Naive thymus-derived CD8-positive, alpha-beta T cell (primary cell): ENCODE data around the gene UQCC5. TPM values are rescaled to one million over a fixed set of nuclear protein-coding genes. Genes with fewer than 3 reads are reported as not detected.

Experiments
- ATAC-seq, 2 donors: fragments of 150-1000 bp; cut with Tn5 transposase in 1 of 2; sonication (Bioruptor Pico), chemical (Tn5 transposase) in 1 of 2; 1 replicate in 1 of 2; 2 replicates in 1 of 2; pipeline ENCODE4 v1.10.0; 2021; ENCODE audit warnings: mild to moderate bottlenecking in 2 of 2, moderate library complexity in 2 of 2
- POLR2A ChIA-PET: fragments of 350-600 bp; sonication (Branson Sonifier 250); formaldehyde crosslinking; loops from one replicate; lab custom pipeline; 2021; ENCODE audit warnings: antibody characterized with exemption; lab: Charles Lee
- DNase-seq, 10 donors: peaks; one replicate each; pipeline versions ENCODE4 v3.0.0 to v3.0.0-alpha.2; 2020 to 2022
- H3K27ac Mint-ChIP-seq, 10 donors: one replicate each; pipeline ENCODE4 v1.8.0; 2020 to 2022; ENCODE audit warnings: mild to moderate bottlenecking in 10 of 10, mixed read lengths in 10 of 10, moderate library complexity in 4 of 10, inconsistent platforms in 1 of 10
- H3K27me3 Mint-ChIP-seq, 5 donors: one replicate each; pipeline ENCODE4 v1.8.0; 2021 to 2022; ENCODE audit warnings: mixed read lengths in 5 of 5
- H3K36me3 Mint-ChIP-seq, 3 donors: one replicate each; pipeline ENCODE4 v1.8.0; 2020 to 2022; ENCODE audit warnings: mixed read lengths in 3 of 3, mild to moderate bottlenecking in 2 of 3, inconsistent platforms in 1 of 3
- H3K4me1 Mint-ChIP-seq, 4 donors: one replicate each; pipeline ENCODE4 v1.8.0; 2021 to 2022; ENCODE audit warnings: mixed read lengths in 4 of 4
- H3K4me3 Mint-ChIP-seq, 10 donors: one replicate each; pipeline ENCODE4 v1.8.0; 2020 to 2022; ENCODE audit warnings: mild to moderate bottlenecking in 10 of 10, mixed read lengths in 10 of 10, moderate library complexity in 6 of 10, inconsistent platforms in 1 of 10
- H3K9me3 Mint-ChIP-seq, 9 donors: one replicate each; pipeline ENCODE4 v1.8.0; 2020 to 2022; ENCODE audit warnings: mixed read lengths in 9 of 9, mild to moderate bottlenecking in 3 of 9, inconsistent platforms in 1 of 9, moderate library complexity in 1 of 9
- polyA plus RNA-seq, 3 donors: library from polyadenylated mRNA; unstranded; fragments of 300-500 nt; fragmentation: Illumina TruSeq; gene quantifications; one replicate each; pipeline ENCODE4 v1.2.3, GENCODE V29; 2021
- total RNA-seq, 8 experiments: library from RNA in 2 of 8; stranded (reverse) in 2 of 8; gene quantifications; one replicate each; pipeline ENCODE4 v1.2.3 and lab custom pipeline; 2021 to 2026

Gene UQCC5
- total and polyA plus RNA-seq, 5 experiments from 2014 or later = 9.7 to 35.1 (median 29.1) TPM

GRCh38 chr3:52494886-52495495 is 41.4 kb upstream of the UQCC5 start, which contains the start of gene STAB1:
TSS of gene STAB1 (plus strand) at chr3:52495338. CDS start at chr3:52495414, 76 bp downstream.
- peaks cover 0 to 2% (median 0%) of the 10 kb centered on the region in 5 donors for H3K27me3 Mint-ChIP-seq
- DNase-seq (no peak), ATAC-seq (peak; percentile 29 to 39)
- peaks cover 4 to 17% (median 9%) of the 10 kb centered on the region in 4 donors for H3K4me1 Mint-ChIP-seq
- H3K27ac Mint-ChIP-seq = peak within 1 kb of the TSS in 5 of 10 donors; percentile 16 to 92 (median 69)
- peaks cover 0 to 20% (median 2%) of the 10 kb centered on the region in 3 donors for H3K36me3 Mint-ChIP-seq
- peak within 1 kb of the TSS in 4 of 10 donors; percentile 26 to 58 (median 32) for H3K4me3 Mint-ChIP-seq
- POLR2A ChIA-PET = no interaction called here
- no peaks in the 10 kb centered on the region for H3K9me3 Mint-ChIP-seq

- POLR2A ChIA-PET = no interaction called here
- ATAC-seq (no peak), DNase-seq (no peak)
- H3K27ac Mint-ChIP-seq = no peak overlapping the region
- no peaks in the 10 kb centered on the region for H3K9me3 Mint-ChIP-seq
- no peak overlapping the region for H3K4me3 Mint-ChIP-seq
- H3K36me3 Mint-ChIP-seq = peaks cover 0 to 16% (median 0%) of the 10 kb centered on the region in 3 donors
- H3K4me1 Mint-ChIP-seq = peaks cover 4 to 17% (median 9%) of the 10 kb centered on the region in 4 donors
- H3K27me3 Mint-ChIP-seq = peaks cover 0 to 2% (median 0%) of the 10 kb centered on the region in 5 donors
These were observed 40.4 kb upstream of the UQCC5 start for GRCh38 chr3:52495777-52496602.

- peak in 1 of 10 donors; percentile 27 for DNase-seq
- Mint-ChIP-seq H3K4me3 (no peak overlapping the region), H3K4me1 (peaks cover 4 to 17% (median 9%) of the 10 kb centered on the region in 4 donors), H3K27ac (peak overlapping the region in 1 of 10 donors; percentile 56), H3K9me3 (no peaks in the 10 kb centered on the region), H3K27me3 (peaks cover 0 to 2% (median 0%) of the 10 kb centered on the region in 5 donors), H3K36me3 (no peaks in the 10 kb centered on the region)
- no peak for ATAC-seq
- POLR2A ChIA-PET = no interaction called here
These were observed 38.0 kb upstream of the UQCC5 start for GRCh38 chr3:52498137-52499054.

GRCh38 chr3:52501046-52501445 is 35.4 kb upstream of the UQCC5 start:
- POLR2A ChIA-PET = no interaction called here
- H3K27me3 Mint-ChIP-seq = peaks cover 0 to 2% (median 0%) of the 10 kb centered on the region in 5 donors

GRCh38 chr3:52502001-52502400 is 34.4 kb upstream of the UQCC5 start:
- Mint-ChIP-seq H3K27ac (no peak overlapping the region), H3K27me3 (peaks cover 0 to 2% (median 0%) of the 10 kb centered on the region in 5 donors), H3K9me3 (no peaks in the 10 kb centered on the region), H3K4me1 (peaks cover 0 to 13% (median 2%) of the 10 kb centered on the region in 4 donors), H3K36me3 (no peaks in the 10 kb centered on the region), H3K4me3 (no peak overlapping the region)
- ATAC-seq (no peak), DNase-seq (no peak)
- POLR2A ChIA-PET = interaction anchor here (1.0 kb wide), 1 partner anchor 34 kb away, joined by 3 read pairs; the partner anchor contains the start of gene UQCC5

More at GRCh38 chr3:52501046-52501445, 35.4 kb upstream of the UQCC5 start:
- H3K9me3 Mint-ChIP-seq = no peaks in the 10 kb centered on the region
- no peak for DNase-seq
- no peak overlapping the region for H3K4me3 Mint-ChIP-seq
- H3K4me1 Mint-ChIP-seq = peaks cover 0 to 13% (median 2%) of the 10 kb centered on the region in 4 donors
- H3K36me3 Mint-ChIP-seq = no peaks in the 10 kb centered on the region
- H3K27ac Mint-ChIP-seq = no peak overlapping the region
- ATAC-seq = no peak

- Mint-ChIP-seq H3K4me3 (no peak overlapping the region), H3K36me3 (no peaks in the 10 kb centered on the region), H3K4me1 (peaks cover 0 to 13% (median 2%) of the 10 kb centered on the region in 4 donors), H3K27ac (no peak overlapping the region), H3K27me3 (no peaks in the 10 kb centered on the region), H3K9me3 (no peaks in the 10 kb centered on the region)
- ATAC-seq = no peak
- POLR2A ChIA-PET = interaction anchor here (1.0 kb wide), 1 partner anchor 33 kb away, joined by 3 read pairs; the partner anchor contains the start of gene UQCC5
- DNase-seq = no peak
These were observed 33.5 kb upstream of the UQCC5 start for GRCh38 chr3:52502808-52503350.

GRCh38 chr3:52503788-52504424 is 32.5 kb upstream of the UQCC5 start:
- Mint-ChIP-seq H3K4me3 (no peak overlapping the region), H3K36me3 (no peaks in the 10 kb centered on the region), H3K9me3 (no peaks in the 10 kb centered on the region), H3K4me1 (peaks cover 0 to 4% (median under 1%) of the 10 kb centered on the region in 4 donors), H3K27ac (no peak overlapping the region), H3K27me3 (no peaks in the 10 kb centered on the region)
- DNase-seq = no peak
- no peak for ATAC-seq
- POLR2A ChIA-PET = interaction anchor here (0.6 kb wide), 1 partner anchor 590 kb away, joined by 4 read pairs; no protein-coding TSS in a partner anchor

- ATAC-seq (no peak), DNase-seq (no peak)
- H3K27ac Mint-ChIP-seq = no peak overlapping the region
- H3K4me1 Mint-ChIP-seq = no peaks in the 10 kb centered on the region
- POLR2A ChIA-PET = no interaction called here
- no peaks in the 10 kb centered on the region for H3K36me3 Mint-ChIP-seq
- no peak overlapping the region for H3K4me3 Mint-ChIP-seq
- no peaks in the 10 kb centered on the region for H3K27me3 Mint-ChIP-seq
- no peaks in the 10 kb centered on the region for H3K9me3 Mint-ChIP-seq
These were observed 31.4 kb upstream of the UQCC5 start for GRCh38 chr3:52504977-52505376.

- H3K27ac Mint-ChIP-seq = no peak overlapping the region
These were observed 30.0 kb upstream of the UQCC5 start for GRCh38 chr3:52506266-52506966.

GRCh38 chr3:52507359-52507758 is 29.0 kb upstream of the UQCC5 start:
- H3K27me3 Mint-ChIP-seq = no peaks in the 10 kb centered on the region
- DNase-seq (no peak), ATAC-seq (no peak)
- no peak overlapping the region for H3K27ac Mint-ChIP-seq
- POLR2A ChIA-PET = no interaction called here
- no peak overlapping the region for H3K4me3 Mint-ChIP-seq
- no peaks in the 10 kb centered on the region for H3K9me3 Mint-ChIP-seq
- no peaks in the 10 kb centered on the region for H3K4me1 Mint-ChIP-seq
- H3K36me3 Mint-ChIP-seq = no peaks in the 10 kb centered on the region

More at GRCh38 chr3:52506266-52506966, 30.0 kb upstream of the UQCC5 start:
- no peak for DNase-seq
- no peaks in the 10 kb centered on the region for H3K4me1 Mint-ChIP-seq
- H3K4me3 Mint-ChIP-seq = no peak overlapping the region
- no peaks in the 10 kb centered on the region for H3K9me3 Mint-ChIP-seq
- no peaks in the 10 kb centered on the region for H3K27me3 Mint-ChIP-seq
- no peaks in the 10 kb centered on the region for H3K36me3 Mint-ChIP-seq
- ATAC-seq = no peak
- POLR2A ChIA-PET = no interaction called here

- no peaks in the 10 kb centered on the region for H3K27me3 Mint-ChIP-seq
- no peak for ATAC-seq
- H3K4me1 Mint-ChIP-seq = no peaks in the 10 kb centered on the region
These were observed 26.6 kb upstream of the UQCC5 start for GRCh38 chr3:52509753-52510328.

More at GRCh38 chr3:52509753-52510328, 26.6 kb upstream of the UQCC5 start:
- POLR2A ChIA-PET = no interaction called here
- H3K27ac Mint-ChIP-seq = no peak overlapping the region
- H3K36me3 Mint-ChIP-seq = no peaks in the 10 kb centered on the region
- no peaks in the 10 kb centered on the region for H3K9me3 Mint-ChIP-seq
- no peak for DNase-seq
- no peak overlapping the region for H3K4me3 Mint-ChIP-seq
